Activated CD8-positive, alpha-beta memory T cell treated with anti-CD3 and anti-CD28 coated beads, Interleukin-2, amount 50 U/mL, for 4 hours (primary cell): Measurements from ENCODE around the gene ACTMAP.
A peak's percentile ranks its signal among the peaks of the same experiment; 100 is the strongest.
"Not testable (repeated sequence)": the region's sequence is repeated elsewhere in the genome, so short reads cannot be mapped to it uniquely, and the experiment has no call there.

ENCODE experiments used
- DNase-seq: peaks from one replicate; pipeline ENCODE4 v3.0.0-alpha.2; 2020

ACTMAP gene

GRCh38 chr19:40750058-40750873 lies at the start of gene ACTMAP:
Gene ACTMAP (minus strand): TSS chr19:40750477. CDS start chr19:40749803, 674 bp downstream.
- peak; percentile 98 for DNase-seq

GRCh38 chr19:40799558-40800338 lies 49.5 kb upstream of the ACTMAP start:
- DNase-seq: peak; percentile 33

GRCh38 chr19:40798683-40799557 lies 48.6 kb upstream of the ACTMAP start, which contains the start of gene EGLN2:
Gene EGLN2 (plus strand): TSS chr19:40799191. CDS start chr19:40800573, 1,382 bp downstream.
- peak; percentile 100 for DNase-seq

GRCh38 chr19:40797963-40798682 lies 47.8 kb upstream of the ACTMAP start:
- DNase-seq: peak; percentile 54

GRCh38 chr19:40797166-40797962 lies 47.1 kb upstream of the ACTMAP start:
- no peak for DNase-seq

- DNase-seq: no peak
Observed at GRCh38 chr19:40791996-40792395, 41.7 kb upstream of the ACTMAP start.

GRCh38 chr19:40791349-40791748 lies 41.1 kb upstream of the ACTMAP start:
- DNase-seq: no peak

- DNase-seq: no peak
Observed at GRCh38 chr19:40786060-40787037, 36.1 kb upstream of the ACTMAP start.

- DNase-seq: no peak
Observed at GRCh38 chr19:40785526-40785925, 35.2 kb upstream of the ACTMAP start.

GRCh38 chr19:40784146-40784545 lies 33.9 kb upstream of the ACTMAP start:
- DNase-seq: not testable (repeated sequence)

GRCh38 chr19:40783711-40784110 lies 33.4 kb upstream of the ACTMAP start:
- no peak for DNase-seq

- no peak for DNase-seq
Observed at GRCh38 chr19:40781140-40781539, 30.9 kb upstream of the ACTMAP start.

GRCh38 chr19:40780582-40780981 lies 30.3 kb upstream of the ACTMAP start:
- no peak for DNase-seq

GRCh38 chr19:40778706-40779284 lies 28.5 kb upstream of the ACTMAP start:
- no peak for DNase-seq

- DNase-seq: peak; percentile 100
Observed at GRCh38 chr19:40777937-40778705, 27.8 kb upstream of the ACTMAP start, which contains the start of gene RAB4B. Gene RAB4B (plus strand): TSS chr19:40778247. CDS start chr19:40778376, 129 bp downstream.

GRCh38 chr19:40777645-40777936 lies 27.3 kb upstream of the ACTMAP start:
- no peak for DNase-seq

GRCh38 chr19:40776932-40777644 lies 26.8 kb upstream of the ACTMAP start:
- peak; percentile 87 for DNase-seq

GRCh38 chr19:40776364-40776763 lies 26.1 kb upstream of the ACTMAP start:
- DNase-seq: no peak
